Thoracic aorta (tissue), 2 donors: ENCODE results near the gene CMTM3. TPM values are rescaled to one million over a fixed set of nuclear protein-coding genes. Genes with fewer than 3 reads are reported as not detected.
"Not testable (repeated sequence)": the region's sequence is repeated elsewhere in the genome, so short reads cannot be mapped to it uniquely, and the experiment has no call there.

ENCODE experiments used
- ATAC-seq: fragments of 150-250 bp; one replicate; pipeline ENCODE4 v1.8.0; 2017; ENCODE audit warnings: low read depth; ENCODE audit not compliant: insufficient number of reproducible peaks, low FRiP score
- DNase-seq: peaks from one replicate; pipeline ENCODE4 v3.0.0-alpha.2; 2020; ENCODE audit warnings: low spot score
- H3K27ac ChIP-seq, 2 donors: fragments of 200-600 bp; sonication (generic); 1 replicate in 1 of 2; 2 replicates in 1 of 2; pipeline ENCODE4 v1.5.1; 2016; ENCODE audit warnings: mild to moderate bottlenecking in 2 of 2, moderate library complexity in 2 of 2
- H3K27me3 ChIP-seq: fragments of 200-600 bp; sonication (generic); replicated peaks from 2 replicates; pipeline ENCODE4 v1.6.0; 2016; ENCODE audit warnings: mild to moderate bottlenecking; ENCODE audit not compliant: insufficient read depth
- H3K36me3 ChIP-seq: fragments of 200-600 bp; sonication (generic); one replicate; pipeline ENCODE4 v1.5.1; 2016
- H3K4me1 ChIP-seq, 2 donors: fragments of 200-600 bp; sonication (generic); 1 replicate in 1 of 2; 2 replicates in 1 of 2; pipeline versions ENCODE4 v1.5.1 to v1.6.0; 2016; ENCODE audit warnings: low read depth in 2 of 2, mild to moderate bottlenecking in 1 of 2; ENCODE audit not compliant: control insufficient read depth in 1 of 2
- H3K4me3 ChIP-seq: fragments of 200-600 bp; sonication (generic); 2 replicates; pipeline ENCODE4 v1.5.1; 2016; ENCODE audit warnings: mild to moderate bottlenecking
- H3K9me3 ChIP-seq: fragments of 200-600 bp; sonication (generic); 2 replicates; pipeline ENCODE4 v1.5.1; 2016
- total RNA-seq, 2 donors: library from RNA; depleted of rRNA; stranded (reverse); fragments of >200 nt; gene quantifications; one replicate each; pipeline versions ENCODE4 v1.1.0 to v1.2.3, GENCODE V29; 2016
- TF ChIP-seq, protein P1 (sequence below): fragments of 200-600 bp; sonication (generic); IDR thresholded peaks from one replicate; pipeline ENCODE4 v1.5.1; 2019; ENCODE audit warnings: antibody characterized with exemption

Gene CMTM3
- total RNA-seq, 2 donors from 2014 or later: 16.6 to 20.7 TPM

DNA sequence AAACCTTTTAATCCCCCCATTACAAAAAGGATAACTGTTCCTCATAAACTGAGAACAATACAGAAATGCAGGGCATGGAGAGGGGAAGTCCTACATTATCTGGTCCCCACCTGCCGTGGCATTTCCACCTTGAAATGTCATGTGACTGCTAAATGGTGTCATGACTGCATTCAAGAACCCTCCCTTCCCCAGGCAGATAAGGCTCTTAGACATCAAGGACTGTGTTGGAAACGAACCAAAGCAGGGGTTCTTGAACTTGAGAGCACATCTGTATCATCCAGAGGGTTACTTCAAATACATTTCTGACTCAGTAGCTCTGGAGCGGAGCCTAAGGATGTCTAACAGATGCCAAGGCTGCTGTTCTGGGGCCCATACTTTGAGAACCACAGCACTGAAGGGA, 18.4 kb downstream of the CMTM3 start:
- ATAC-seq (no peak), DNase-seq (no peak)
- Histone ChIP-seq H3K27me3 (no peaks in the 10 kb centered on the region), H3K27ac (no peak overlapping the region), H3K9me3 (no peaks in the 10 kb centered on the region), H3K4me1 (peaks cover 11 to 15% of the 10 kb centered on the region in 2 donors), H3K4me3 (no peak overlapping the region), H3K36me3 (no peaks in the 10 kb centered on the region)
- TF ChIP-seq, protein P1, sequence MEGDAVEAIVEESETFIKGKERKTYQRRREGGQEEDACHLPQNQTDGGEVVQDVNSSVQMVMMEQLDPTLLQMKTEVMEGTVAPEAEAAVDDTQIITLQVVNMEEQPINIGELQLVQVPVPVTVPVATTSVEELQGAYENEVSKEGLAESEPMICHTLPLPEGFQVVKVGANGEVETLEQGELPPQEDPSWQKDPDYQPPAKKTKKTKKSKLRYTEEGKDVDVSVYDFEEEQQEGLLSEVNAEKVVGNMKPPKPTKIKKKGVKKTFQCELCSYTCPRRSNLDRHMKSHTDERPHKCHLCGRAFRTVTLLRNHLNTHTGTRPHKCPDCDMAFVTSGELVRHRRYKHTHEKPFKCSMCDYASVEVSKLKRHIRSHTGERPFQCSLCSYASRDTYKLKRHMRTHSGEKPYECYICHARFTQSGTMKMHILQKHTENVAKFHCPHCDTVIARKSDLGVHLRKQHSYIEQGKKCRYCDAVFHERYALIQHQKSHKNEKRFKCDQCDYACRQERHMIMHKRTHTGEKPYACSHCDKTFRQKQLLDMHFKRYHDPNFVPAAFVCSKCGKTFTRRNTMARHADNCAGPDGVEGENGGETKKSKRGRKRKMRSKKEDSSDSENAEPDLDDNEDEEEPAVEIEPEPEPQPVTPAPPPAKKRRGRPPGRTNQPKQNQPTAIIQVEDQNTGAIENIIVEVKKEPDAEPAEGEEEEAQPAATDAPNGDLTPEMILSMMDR: no peak

DNA sequence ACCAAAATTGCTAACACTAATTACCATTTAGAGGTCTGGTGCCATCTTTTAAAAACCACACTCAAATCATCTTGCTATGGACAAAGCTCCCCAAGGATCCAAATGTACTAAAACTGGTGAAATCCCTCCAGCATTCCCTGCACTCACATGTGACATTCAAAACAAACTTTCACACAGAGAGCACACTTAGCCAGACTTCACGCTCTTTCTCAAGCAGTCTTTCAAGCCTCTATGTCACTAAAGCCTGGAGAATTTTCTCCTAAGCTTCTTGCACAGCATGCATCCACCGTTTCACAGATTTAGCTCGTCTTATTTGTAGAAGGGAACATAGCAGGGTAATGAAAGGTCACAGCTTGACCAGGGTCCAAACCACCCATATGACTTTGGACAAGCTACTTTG, 19.3 kb downstream of the CMTM3 start:
- H3K36me3 ChIP-seq: no peaks in the 10 kb centered on the region
- peaks cover 6 to 7% of the 10 kb centered on the region in 2 donors for H3K4me1 ChIP-seq
- no peak for DNase-seq
- TF ChIP-seq, protein P1: no peak
- no peaks in the 10 kb centered on the region for H3K9me3 ChIP-seq
- no peak overlapping the region for H3K4me3 ChIP-seq
- H3K27ac ChIP-seq: no peak overlapping the region
- ATAC-seq: no peak
- H3K27me3 ChIP-seq: no peaks in the 10 kb centered on the region

GRCh38 chr16:66627611-66628378, 23.3 kb downstream of the CMTM3 start:
- H3K27ac ChIP-seq, H3K9me3 ChIP-seq, H3K4me1 ChIP-seq, ATAC-seq, H3K4me3 ChIP-seq, H3K27me3 ChIP-seq, DNase-seq, H3K36me3 ChIP-seq: not testable (repeated sequence)

- H3K4me1 ChIP-seq: no peaks in the 10 kb centered on the region
- no peaks in the 10 kb centered on the region for H3K36me3 ChIP-seq
- no peak for ATAC-seq
- no peaks in the 10 kb centered on the region for H3K9me3 ChIP-seq
- DNase-seq: no peak
- no peaks in the 10 kb centered on the region for H3K27me3 ChIP-seq
- no peak overlapping the region for H3K27ac ChIP-seq
- H3K4me3 ChIP-seq: no peak overlapping the region
- TF ChIP-seq, protein P1: no peak
Measured at GRCh38 chr16:66629856-66630255, 25.4 kb downstream of the CMTM3 start.

GRCh38 chr16:66630561-66631260, 26.2 kb downstream of the CMTM3 start:
- not testable (repeated sequence) for H3K27ac ChIP-seq, H3K36me3 ChIP-seq, ATAC-seq, H3K4me3 ChIP-seq, H3K4me1 ChIP-seq, DNase-seq, H3K27me3 ChIP-seq, H3K9me3 ChIP-seq

- DNase-seq, H3K36me3 ChIP-seq: not testable (repeated sequence)
Measured at GRCh38 chr16:66631558-66631957, 27.1 kb downstream of the CMTM3 start.

More at GRCh38 chr16:66631558-66631957, 27.1 kb downstream of the CMTM3 start:
- not testable (repeated sequence) for H3K9me3 ChIP-seq, H3K4me1 ChIP-seq, ATAC-seq, H3K27ac ChIP-seq, H3K4me3 ChIP-seq, H3K27me3 ChIP-seq
